GM20000 (cell line): ENCODE measurements around the gene MTCL3.

ENCODE experiments used
- DNase-seq: peaks from one replicate; pipeline ENCODE4 v3.0.0; 2012; ENCODE audit warnings: low spot score
- CTCF ChIP-seq: IDR thresholded peaks from 2 replicates; pipeline ENCODE4 v1.5.1; 2012; ENCODE audit warnings: mild to moderate bottlenecking, control low read depth; ENCODE audit errors: extremely low read depth, missing control alignments

The MTCL3 gene

GRCh38 chr6:127451388-127451787 is 67.7 kb downstream of the MTCL3 start:
- DNase-seq: no peak
- no peak for TF ChIP-seq CTCF

GRCh38 chr6:127447780-127448179 is 71.4 kb downstream of the MTCL3 start:
- no peak for DNase-seq
- no peak for TF ChIP-seq CTCF

GRCh38 chr6:127446356-127446755 is 72.8 kb downstream of the MTCL3 start:
- no peak for TF ChIP-seq CTCF
- no peak for DNase-seq

- TF ChIP-seq CTCF: no peak
- no peak for DNase-seq
Observed at GRCh38 chr6:127441881-127442280, 77.3 kb downstream of the MTCL3 start.

- no peak for DNase-seq
- TF ChIP-seq CTCF: no peak
Observed at GRCh38 chr6:127439718-127440117, 79.4 kb downstream of the MTCL3 start.

- TF ChIP-seq CTCF: no peak
- no peak for DNase-seq
Observed at GRCh38 chr6:127436578-127437110, 82.5 kb downstream of the MTCL3 start.

GRCh38 chr6:127435626-127436220 is 83.4 kb downstream of the MTCL3 start:
- no peak for TF ChIP-seq CTCF
- no peak for DNase-seq
